DND-41 (cell line): ENCODE data around the gene SLC38A10.

Experiments used
- ATAC-seq: fragments of 200-7000 bp; cut with Tn5 transposase; 3 replicates; pipeline ENCODE4 v1.9.1; 2021; ENCODE audit warnings: low read depth; ENCODE audit not compliant: insufficient read depth
- DNase-seq: peaks from one replicate; pipeline ENCODE4 v3.0.0-alpha.2; 2020
- H2AFZ ChIP-seq: 2 replicates; pipeline ENCODE4 v1.6.0; 2012; ENCODE audit warnings: low read depth, low read length
- H3K27ac ChIP-seq: 2 replicates; pipeline ENCODE4 v1.5.1; 2012; ENCODE audit warnings: low read length, inconsistent platforms
- H3K27me3 ChIP-seq: fragments of 200-600 bp; sonication (generic); 2 replicates; pipeline ENCODE4 v1.6.0; 2012; ENCODE audit warnings: low read length, mild to moderate bottlenecking, inconsistent platforms; ENCODE audit not compliant: insufficient read depth, poor library complexity
- H3K36me3 ChIP-seq: 2 replicates; pipeline ENCODE4 v1.5.1; 2012; ENCODE audit warnings: low read length, inconsistent platforms; ENCODE audit not compliant: insufficient read depth
- H3K4me1 ChIP-seq: 2 replicates; pipeline ENCODE4 v1.5.1; 2012; ENCODE audit warnings: mild to moderate bottlenecking, low read length; ENCODE audit not compliant: insufficient read depth
- H3K4me2 ChIP-seq: 2 replicates; pipeline ENCODE4 v1.6.0; 2012; ENCODE audit warnings: mild to moderate bottlenecking, moderate library complexity, low read length, inconsistent platforms; ENCODE audit not compliant: insufficient read depth
- H3K4me3 ChIP-seq, 2 experiments: fragments of 200-600 bp in 1 of 2; shearing (Covaris generic) in 1 of 2; 2 replicates each; pipeline ENCODE4 v1.5.1; 2012 to 2016; ENCODE audit warnings: inconsistent platforms in 2 of 2, low read length in 2 of 2, mild to moderate bottlenecking in 2 of 2, low read depth in 1 of 2, moderate library complexity in 1 of 2
- H3K79me2 ChIP-seq: 2 replicates; pipeline ENCODE4 v1.6.0; 2012; ENCODE audit warnings: low read length, inconsistent platforms; ENCODE audit not compliant: insufficient read depth
- H3K9ac ChIP-seq: 2 replicates; pipeline ENCODE4 v1.6.0; 2012; ENCODE audit warnings: low read depth, mild to moderate bottlenecking, inconsistent platforms, low read length, moderate library complexity
- H3K9me3 ChIP-seq: 2 replicates; pipeline ENCODE4 v1.5.1; 2012; ENCODE audit warnings: low read length, moderate library complexity, mild to moderate bottlenecking, inconsistent platforms; ENCODE audit not compliant: insufficient read depth, severe bottlenecking
- H4K20me1 ChIP-seq: 2 replicates; pipeline ENCODE4 v1.6.0; 2012; ENCODE audit warnings: low read length; ENCODE audit not compliant: insufficient read depth
- EZH2 ChIP-seq: IDR thresholded peaks from 3 replicates; pipeline ENCODE4 v1.6.1; 2012; ENCODE audit warnings: borderline replicate concordance, low read depth, mild to moderate bottlenecking, moderate library complexity, low read length, inconsistent platforms; ENCODE audit not compliant: severe bottlenecking
- TF ChIP-seq, protein P1 (sequence below): IDR thresholded peaks from 2 replicates; pipeline ENCODE4 v1.5.1; 2012; ENCODE audit warnings: borderline replicate concordance, low read length, moderate library complexity, mild to moderate bottlenecking; ENCODE audit not compliant: poor library complexity, severe bottlenecking; ENCODE audit errors: extremely low read depth

SLC38A10 gene

DNA sequence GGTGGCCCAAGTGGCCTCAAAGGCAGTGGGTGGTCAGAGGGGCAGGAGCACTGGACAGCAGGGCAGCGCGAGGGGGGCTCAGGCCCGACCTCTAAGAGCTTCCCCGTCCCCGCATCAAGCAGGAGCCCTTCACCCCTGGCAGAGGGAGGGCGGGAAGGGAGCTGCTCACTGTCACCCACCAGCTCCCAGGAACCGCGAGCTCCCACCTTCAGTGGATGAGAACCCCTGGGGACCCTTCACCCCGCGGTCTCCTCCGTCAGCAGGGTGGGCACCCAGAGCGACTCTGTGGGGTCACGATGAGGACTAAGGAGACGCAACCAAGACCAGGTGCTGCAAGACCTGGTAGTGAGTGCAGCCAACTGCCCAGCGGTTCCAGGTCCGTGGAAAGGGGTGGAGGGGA lies 86.0 kb downstream of the SLC38A10 start:
- H4K20me1 ChIP-seq = peaks cover 30% of the 10 kb centered on the region
- DNase-seq (no peak), ATAC-seq (no peak)
- H3K27me3 ChIP-seq = no peaks in the 10 kb centered on the region
- no peak overlapping the region for H3K4me3 ChIP-seq
- TF ChIP-seq, protein P1, sequence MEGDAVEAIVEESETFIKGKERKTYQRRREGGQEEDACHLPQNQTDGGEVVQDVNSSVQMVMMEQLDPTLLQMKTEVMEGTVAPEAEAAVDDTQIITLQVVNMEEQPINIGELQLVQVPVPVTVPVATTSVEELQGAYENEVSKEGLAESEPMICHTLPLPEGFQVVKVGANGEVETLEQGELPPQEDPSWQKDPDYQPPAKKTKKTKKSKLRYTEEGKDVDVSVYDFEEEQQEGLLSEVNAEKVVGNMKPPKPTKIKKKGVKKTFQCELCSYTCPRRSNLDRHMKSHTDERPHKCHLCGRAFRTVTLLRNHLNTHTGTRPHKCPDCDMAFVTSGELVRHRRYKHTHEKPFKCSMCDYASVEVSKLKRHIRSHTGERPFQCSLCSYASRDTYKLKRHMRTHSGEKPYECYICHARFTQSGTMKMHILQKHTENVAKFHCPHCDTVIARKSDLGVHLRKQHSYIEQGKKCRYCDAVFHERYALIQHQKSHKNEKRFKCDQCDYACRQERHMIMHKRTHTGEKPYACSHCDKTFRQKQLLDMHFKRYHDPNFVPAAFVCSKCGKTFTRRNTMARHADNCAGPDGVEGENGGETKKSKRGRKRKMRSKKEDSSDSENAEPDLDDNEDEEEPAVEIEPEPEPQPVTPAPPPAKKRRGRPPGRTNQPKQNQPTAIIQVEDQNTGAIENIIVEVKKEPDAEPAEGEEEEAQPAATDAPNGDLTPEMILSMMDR = no peak
- no peak for TF ChIP-seq EZH2
- H3K9ac ChIP-seq = no peak overlapping the region
- H3K4me2 ChIP-seq = no peak overlapping the region
- peaks cover 37% of the 10 kb centered on the region for H3K36me3 ChIP-seq
- no peak overlapping the region for H2AFZ ChIP-seq
- H3K79me2 ChIP-seq = peaks cover 7% of the 10 kb centered on the region
- no peaks in the 10 kb centered on the region for H3K4me1 ChIP-seq
- no peak overlapping the region for H3K27ac ChIP-seq
- H3K9me3 ChIP-seq = no peaks in the 10 kb centered on the region

DNA sequence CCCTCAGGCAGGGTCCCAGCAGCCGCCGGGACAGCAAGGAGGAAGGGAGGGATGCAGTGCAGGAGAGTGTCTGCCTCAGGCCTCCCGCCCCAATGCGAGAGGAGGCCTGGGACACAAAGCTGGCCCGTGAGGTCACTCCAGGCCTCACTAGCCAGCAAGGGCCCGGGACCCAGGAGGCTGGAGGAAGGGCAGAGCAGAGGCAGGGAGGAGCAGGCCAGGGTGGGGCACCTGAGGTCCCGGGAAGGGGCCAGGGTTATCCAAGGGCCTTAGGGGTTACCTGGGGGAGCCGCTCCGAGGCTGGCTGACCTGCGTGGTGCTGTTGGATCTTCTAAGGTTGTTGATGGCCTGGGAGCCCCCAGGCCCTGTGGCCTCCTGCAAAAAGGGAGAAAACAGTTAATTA lies 86.5 kb downstream of the SLC38A10 start:
- no peak overlapping the region for H3K9ac ChIP-seq
- H3K27ac ChIP-seq = no peak overlapping the region
- H3K4me1 ChIP-seq = no peaks in the 10 kb centered on the region
- H3K27me3 ChIP-seq = no peaks in the 10 kb centered on the region
- peaks cover 28% of the 10 kb centered on the region for H4K20me1 ChIP-seq
- H2AFZ ChIP-seq = no peak overlapping the region
- TF ChIP-seq EZH2 = no peak
- TF ChIP-seq, protein P1 = no peak
- H3K4me3 ChIP-seq = no peak overlapping the region
- no peak for DNase-seq
- peaks cover 42% of the 10 kb centered on the region for H3K36me3 ChIP-seq
- H3K9me3 ChIP-seq = no peaks in the 10 kb centered on the region
- no peak for ATAC-seq
- no peak overlapping the region for H3K4me2 ChIP-seq
- peaks cover 6% of the 10 kb centered on the region for H3K79me2 ChIP-seq

DNA sequence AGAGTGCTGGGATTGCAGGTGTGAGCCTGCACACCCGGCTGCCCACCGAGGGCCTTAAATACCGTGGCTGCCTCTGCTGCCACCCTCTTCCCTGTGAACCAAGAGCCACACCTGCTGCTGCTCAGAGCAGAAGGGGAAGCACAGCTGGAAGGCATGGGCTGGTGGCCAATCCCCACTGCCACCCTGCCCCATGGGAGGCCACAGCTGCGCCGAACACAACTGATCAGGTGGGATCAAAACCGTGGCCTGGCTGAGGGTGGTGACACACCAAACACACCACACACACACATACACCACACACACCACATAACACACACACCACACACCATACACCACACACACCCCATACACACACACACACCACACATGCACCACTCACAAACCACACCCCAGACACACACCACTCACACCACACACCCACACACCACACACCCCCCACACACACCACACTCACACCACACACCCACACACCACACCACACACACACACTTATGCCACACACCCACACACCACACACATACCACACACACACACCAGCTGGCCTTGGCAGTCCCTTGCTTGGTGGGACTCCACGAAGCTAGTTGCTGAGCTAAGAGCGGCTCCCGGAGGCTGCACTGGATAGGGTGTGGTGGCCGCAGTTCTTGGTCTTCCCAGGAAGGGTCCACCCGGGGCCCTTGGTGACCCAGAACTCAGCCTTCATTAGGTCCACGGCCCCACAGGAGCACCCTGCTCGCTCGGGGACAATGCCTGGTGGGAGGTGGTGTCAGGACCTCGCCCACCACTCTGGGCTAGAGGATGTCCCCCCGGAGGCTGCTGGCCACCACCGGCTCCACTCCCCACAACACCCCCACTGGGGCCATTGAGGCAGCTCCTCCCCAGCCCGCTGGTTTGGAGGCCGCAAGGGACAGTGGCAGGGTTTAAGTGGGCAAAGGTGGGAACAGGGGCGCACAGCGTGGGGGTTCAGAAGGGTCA lies 87.2 kb downstream of the SLC38A10 start:
- H3K27ac ChIP-seq = no peak overlapping the region
- DNase-seq = peak; percentile 53

More for the DNA sequence above, 87.2 kb downstream of the SLC38A10 start:
- H3K9me3 ChIP-seq = no peaks in the 10 kb centered on the region
- peaks cover 3% of the 10 kb centered on the region; the same call in 1 of the 2 replicates for H3K79me2 ChIP-seq
- no peaks in the 10 kb centered on the region for H3K27me3 ChIP-seq
- no peak overlapping the region for H3K4me3 ChIP-seq
- peaks cover 49% of the 10 kb centered on the region for H3K36me3 ChIP-seq
- no peak overlapping the region for H3K4me2 ChIP-seq
- TF ChIP-seq, protein P1 = no peak
- TF ChIP-seq EZH2 = no peak
- H4K20me1 ChIP-seq = peaks cover 26% of the 10 kb centered on the region
- H2AFZ ChIP-seq = no peak overlapping the region
- no peak overlapping the region for H3K9ac ChIP-seq
- peak; percentile 73 for ATAC-seq
- no peaks in the 10 kb centered on the region for H3K4me1 ChIP-seq
